Astrocyte (in vitro differentiated cells and primary cell): ENCODE results near the gene PHF21B. TPM values are rescaled to one million over a fixed set of nuclear protein-coding genes. Genes with fewer than 3 reads are reported as not detected.

Experiments used
- DNase-seq: peaks from one replicate; pipeline ENCODE4 v3.0.0-alpha.2; 2010; ENCODE audit warnings: low read depth
- FAIRE-seq: peaks from 2 replicates; lab custom pipeline; 2011; peaks lifted over from hg19 to GRCh38; lab: Jason Lieb, UNC
- H2AFZ ChIP-seq: 2 replicates; pipeline ENCODE4 v1.6.0; 2012; ENCODE audit warnings: low read depth, low read length, inconsistent platforms
- H3K27ac ChIP-seq: 2 replicates; pipeline ENCODE4 v1.5.1; 2011; ENCODE audit warnings: low read depth, low read length, inconsistent platforms
- H3K27me3 ChIP-seq: 2 replicates; pipeline ENCODE4 v1.6.0; 2011; ENCODE audit warnings: low read length, inconsistent platforms; ENCODE audit not compliant: insufficient read depth
- H3K36me3 ChIP-seq: 2 replicates; pipeline ENCODE4 v1.5.1; 2011; ENCODE audit warnings: low read length, inconsistent platforms; ENCODE audit not compliant: insufficient read depth
- H3K4me1 ChIP-seq: 2 replicates; pipeline ENCODE4 v1.5.1; 2011; ENCODE audit warnings: low read length, inconsistent platforms; ENCODE audit not compliant: insufficient read depth
- H3K4me2 ChIP-seq: 2 replicates; pipeline ENCODE4 v1.6.0; 2012; ENCODE audit warnings: low read length, inconsistent platforms
- H3K4me3 ChIP-seq: 2 replicates; pipeline ENCODE4 v1.5.1; 2011; ENCODE audit warnings: low read depth, mild to moderate bottlenecking, low read length, inconsistent platforms; ENCODE audit not compliant: insufficient read depth
- H3K79me2 ChIP-seq: 2 replicates; pipeline ENCODE4 v1.6.0; 2012; ENCODE audit warnings: mild to moderate bottlenecking, low read length, inconsistent platforms; ENCODE audit not compliant: insufficient read depth
- H3K9ac ChIP-seq: 2 replicates; pipeline ENCODE4 v1.6.0; 2012; ENCODE audit warnings: mild to moderate bottlenecking, low read length, inconsistent platforms
- H3K9me3 ChIP-seq: 2 replicates; pipeline ENCODE4 v1.5.1; 2012; ENCODE audit warnings: low read depth, mild to moderate bottlenecking, low read length, inconsistent platforms; ENCODE audit not compliant: insufficient read depth
- H4K20me1 ChIP-seq: 2 replicates; pipeline ENCODE4 v1.6.0; 2012; ENCODE audit warnings: low read length, inconsistent platforms; ENCODE audit not compliant: insufficient read depth
- H3K27ac Mint-ChIP-seq: one replicate; pipeline ENCODE4 v1.8.0; 2021; ENCODE audit warnings: mild to moderate bottlenecking, mixed read lengths; ENCODE audit not compliant: unreplicated experiment
- H3K27me3 Mint-ChIP-seq: one replicate; pipeline ENCODE4 v1.8.0; 2021; ENCODE audit warnings: low read depth, mixed read lengths; ENCODE audit not compliant: unreplicated experiment
- H3K36me3 Mint-ChIP-seq: one replicate; pipeline ENCODE4 v1.8.0; 2021; ENCODE audit warnings: low read depth, mixed read lengths; ENCODE audit not compliant: unreplicated experiment
- H3K4me1 Mint-ChIP-seq: one replicate; pipeline ENCODE4 v1.8.0; 2021; ENCODE audit warnings: low read depth, mixed read lengths; ENCODE audit not compliant: unreplicated experiment
- H3K4me3 Mint-ChIP-seq: one replicate; pipeline ENCODE4 v1.8.0; 2021; ENCODE audit warnings: mild to moderate bottlenecking, moderate library complexity, mixed read lengths; ENCODE audit not compliant: unreplicated experiment
- H3K9me3 Mint-ChIP-seq: one replicate; pipeline ENCODE4 v1.8.0; 2021; ENCODE audit warnings: mild to moderate bottlenecking, mixed read lengths; ENCODE audit not compliant: unreplicated experiment
- EZH2 ChIP-seq: IDR thresholded peaks from 2 replicates; pipeline ENCODE4 v1.6.1; 2012; ENCODE audit warnings: mild to moderate bottlenecking, low read length, inconsistent platforms; ENCODE audit not compliant: insufficient read depth
- total RNA-seq: library from RNA; stranded (reverse); gene quantifications from 2 replicates; pipeline ENCODE4 v1.2.1, GENCODE V29; 2021
- TF ChIP-seq, protein P1 (sequence below): IDR thresholded peaks from 2 replicates; pipeline ENCODE4 v1.5.1; 2011; ENCODE audit warnings: low read depth, mild to moderate bottlenecking, inconsistent platforms, low read length, moderate library complexity; ENCODE audit not compliant: insufficient read depth

Gene PHF21B
- total RNA-seq, 1 donor from 2014 or later: 6.3 TPM

- Histone ChIP-seq H3K27me3 (peaks cover 7% of the 10 kb centered on the region), H3K4me2 (no peak overlapping the region), H3K9me3 (peaks cover 2% of the 10 kb centered on the region), H4K20me1 (no peaks in the 10 kb centered on the region), H3K36me3 (no peaks in the 10 kb centered on the region), H3K79me2 (no peaks in the 10 kb centered on the region), H3K4me1 (no peaks in the 10 kb centered on the region), H3K4me3 (no peak overlapping the region), H2AFZ (no peak overlapping the region), H3K27ac (no peak overlapping the region), H3K9ac (no peak overlapping the region)
- no peak for FAIRE-seq
- TF ChIP-seq, protein P1, sequence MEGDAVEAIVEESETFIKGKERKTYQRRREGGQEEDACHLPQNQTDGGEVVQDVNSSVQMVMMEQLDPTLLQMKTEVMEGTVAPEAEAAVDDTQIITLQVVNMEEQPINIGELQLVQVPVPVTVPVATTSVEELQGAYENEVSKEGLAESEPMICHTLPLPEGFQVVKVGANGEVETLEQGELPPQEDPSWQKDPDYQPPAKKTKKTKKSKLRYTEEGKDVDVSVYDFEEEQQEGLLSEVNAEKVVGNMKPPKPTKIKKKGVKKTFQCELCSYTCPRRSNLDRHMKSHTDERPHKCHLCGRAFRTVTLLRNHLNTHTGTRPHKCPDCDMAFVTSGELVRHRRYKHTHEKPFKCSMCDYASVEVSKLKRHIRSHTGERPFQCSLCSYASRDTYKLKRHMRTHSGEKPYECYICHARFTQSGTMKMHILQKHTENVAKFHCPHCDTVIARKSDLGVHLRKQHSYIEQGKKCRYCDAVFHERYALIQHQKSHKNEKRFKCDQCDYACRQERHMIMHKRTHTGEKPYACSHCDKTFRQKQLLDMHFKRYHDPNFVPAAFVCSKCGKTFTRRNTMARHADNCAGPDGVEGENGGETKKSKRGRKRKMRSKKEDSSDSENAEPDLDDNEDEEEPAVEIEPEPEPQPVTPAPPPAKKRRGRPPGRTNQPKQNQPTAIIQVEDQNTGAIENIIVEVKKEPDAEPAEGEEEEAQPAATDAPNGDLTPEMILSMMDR: no peak
- no peak for TF ChIP-seq EZH2
- no peak overlapping the region for H3K4me3 Mint-ChIP-seq
- H3K9me3 Mint-ChIP-seq: peaks cover 5% of the 10 kb centered on the region
- no peak for DNase-seq
- H3K27ac Mint-ChIP-seq: no peak overlapping the region
- H3K36me3 Mint-ChIP-seq: no peaks in the 10 kb centered on the region
- no peaks in the 10 kb centered on the region for H3K4me1 Mint-ChIP-seq
- peaks cover 19% of the 10 kb centered on the region for H3K27me3 Mint-ChIP-seq
Measured at GRCh38 chr22:44840611-44841322, 169.0 kb downstream of the PHF21B start.

- DNase-seq (no peak), FAIRE-seq (no peak)
- H3K4me3 ChIP-seq: no peak overlapping the region
- no peaks in the 10 kb centered on the region for H3K79me2 ChIP-seq
- H3K9me3 Mint-ChIP-seq: peaks cover 3% of the 10 kb centered on the region
- no peak overlapping the region for H3K27ac ChIP-seq
- H3K9ac ChIP-seq: no peak overlapping the region
- no peak overlapping the region for H3K27ac Mint-ChIP-seq
- H3K4me3 Mint-ChIP-seq: no peak overlapping the region
- peaks cover 15% of the 10 kb centered on the region for H3K27me3 Mint-ChIP-seq
- peaks cover 7% of the 10 kb centered on the region for H3K27me3 ChIP-seq
- no peaks in the 10 kb centered on the region for H4K20me1 ChIP-seq
- TF ChIP-seq EZH2: no peak
- TF ChIP-seq, protein P1: no peak
- H3K4me1 Mint-ChIP-seq: no peaks in the 10 kb centered on the region
- H2AFZ ChIP-seq: no peak overlapping the region
- no peaks in the 10 kb centered on the region for H3K36me3 ChIP-seq
- H3K36me3 Mint-ChIP-seq: no peaks in the 10 kb centered on the region
- no peak overlapping the region for H3K4me2 ChIP-seq
- H3K4me1 ChIP-seq: no peaks in the 10 kb centered on the region
- peaks cover 6% of the 10 kb centered on the region for H3K9me3 ChIP-seq
Measured at GRCh38 chr22:44839721-44840120, 170.1 kb downstream of the PHF21B start.

DNA sequence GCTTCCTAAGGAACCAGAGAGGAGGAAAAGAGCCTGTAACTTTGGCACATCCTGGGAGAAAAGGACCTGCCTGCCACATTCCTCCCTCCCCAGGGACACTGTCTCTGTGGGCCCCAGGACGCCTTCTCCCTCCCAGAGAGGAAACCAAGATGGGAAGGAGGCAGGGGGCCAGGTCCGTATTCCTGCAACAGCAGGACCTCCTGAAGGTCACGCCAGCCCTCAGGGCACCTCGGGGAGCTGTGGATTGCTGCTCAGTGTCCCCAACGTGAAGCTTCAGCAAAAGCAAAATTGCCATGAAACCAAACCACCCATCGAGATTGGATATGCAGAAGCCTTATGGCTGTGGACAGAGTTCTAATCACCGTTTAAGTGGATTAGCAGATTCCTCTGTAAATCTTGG, 170.7 kb downstream of the PHF21B start:
- Histone ChIP-seq H3K4me2 (no peak overlapping the region), H3K27ac (no peak overlapping the region), H3K27me3 (peaks cover 7% of the 10 kb centered on the region), H3K9ac (no peak overlapping the region), H3K4me1 (no peaks in the 10 kb centered on the region), H3K36me3 (no peaks in the 10 kb centered on the region), H3K9me3 (peaks cover 6% of the 10 kb centered on the region), H3K79me2 (no peaks in the 10 kb centered on the region), H4K20me1 (no peaks in the 10 kb centered on the region), H2AFZ (no peak overlapping the region), H3K4me3 (no peak overlapping the region)
- Mint-ChIP-seq H3K4me1 (no peaks in the 10 kb centered on the region), H3K27me3 (peaks cover 15% of the 10 kb centered on the region), H3K4me3 (no peak overlapping the region), H3K9me3 (no peaks in the 10 kb centered on the region), H3K27ac (no peak overlapping the region), H3K36me3 (no peaks in the 10 kb centered on the region)
- DNase-seq: no peak
- TF ChIP-seq, protein P1: no peak
- no peak for TF ChIP-seq EZH2
- FAIRE-seq: no peak
